Measurements from ENCODE around the gene RINL. TPM values are rescaled to one million over a fixed set of nuclear protein-coding genes. Genes with fewer than 3 reads are reported as not detected.
A peak's percentile ranks its signal among the peaks of the same experiment; 100 is the strongest.

The RINL gene
- total RNA-seq, 1 donor from 2014 or later, result 8.3 TPM

DNA sequence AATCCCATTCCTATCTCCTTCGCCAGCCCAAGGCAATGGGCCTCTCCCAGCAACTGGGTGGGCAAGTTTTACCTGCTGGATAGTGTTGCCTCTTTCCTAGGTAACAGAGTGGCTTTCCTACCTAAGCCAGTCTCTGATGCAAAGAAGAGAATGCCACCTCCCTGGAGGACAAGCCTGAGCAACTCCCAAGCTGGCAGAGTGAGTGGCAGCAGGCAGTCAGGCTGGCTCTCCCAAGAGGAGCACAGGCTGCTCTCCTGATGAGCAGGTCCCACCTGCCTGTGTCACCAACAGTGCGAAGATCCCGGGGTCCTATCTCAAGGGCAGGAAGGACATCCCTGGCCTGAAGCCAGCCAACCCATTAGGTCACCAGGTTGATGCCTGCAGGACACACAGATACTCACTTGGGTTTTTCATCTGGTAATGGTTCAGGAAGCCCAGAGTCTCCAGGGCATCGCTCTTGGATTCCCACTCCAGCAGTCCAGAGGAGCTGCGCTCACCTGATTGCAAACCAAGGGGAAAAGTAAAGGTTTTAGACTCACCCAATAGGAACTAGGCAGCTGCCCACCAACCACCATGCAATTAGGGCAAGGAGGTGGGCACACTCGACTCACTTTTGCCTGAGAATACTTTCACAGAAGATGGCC is 41.0 kb downstream of the RINL start:
- intact Hi-C loops (cut with DNase I), result no loop called here
- no peaks in the 10 kb centered on the region for H3K27me3 ChIP-seq (ENCODE audit: low read depth)
- H3K9me3 ChIP-seq, result no peaks in the 10 kb centered on the region
- peak overlapping the region; percentile 24 for H3K27ac ChIP-seq
- DNase-seq, result no peak
- TF ChIP-seq, protein P1, sequence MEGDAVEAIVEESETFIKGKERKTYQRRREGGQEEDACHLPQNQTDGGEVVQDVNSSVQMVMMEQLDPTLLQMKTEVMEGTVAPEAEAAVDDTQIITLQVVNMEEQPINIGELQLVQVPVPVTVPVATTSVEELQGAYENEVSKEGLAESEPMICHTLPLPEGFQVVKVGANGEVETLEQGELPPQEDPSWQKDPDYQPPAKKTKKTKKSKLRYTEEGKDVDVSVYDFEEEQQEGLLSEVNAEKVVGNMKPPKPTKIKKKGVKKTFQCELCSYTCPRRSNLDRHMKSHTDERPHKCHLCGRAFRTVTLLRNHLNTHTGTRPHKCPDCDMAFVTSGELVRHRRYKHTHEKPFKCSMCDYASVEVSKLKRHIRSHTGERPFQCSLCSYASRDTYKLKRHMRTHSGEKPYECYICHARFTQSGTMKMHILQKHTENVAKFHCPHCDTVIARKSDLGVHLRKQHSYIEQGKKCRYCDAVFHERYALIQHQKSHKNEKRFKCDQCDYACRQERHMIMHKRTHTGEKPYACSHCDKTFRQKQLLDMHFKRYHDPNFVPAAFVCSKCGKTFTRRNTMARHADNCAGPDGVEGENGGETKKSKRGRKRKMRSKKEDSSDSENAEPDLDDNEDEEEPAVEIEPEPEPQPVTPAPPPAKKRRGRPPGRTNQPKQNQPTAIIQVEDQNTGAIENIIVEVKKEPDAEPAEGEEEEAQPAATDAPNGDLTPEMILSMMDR (IDR thresholded peaks at IDR 0.05), result no peak
- H3K4me1 ChIP-seq, result peaks cover 40% of the 10 kb centered on the region
- H3K4me3 ChIP-seq, result no peak overlapping the region
- no peak for ATAC-seq
- H3K36me3 ChIP-seq, result peaks cover 70% of the 10 kb centered on the region

DNA sequence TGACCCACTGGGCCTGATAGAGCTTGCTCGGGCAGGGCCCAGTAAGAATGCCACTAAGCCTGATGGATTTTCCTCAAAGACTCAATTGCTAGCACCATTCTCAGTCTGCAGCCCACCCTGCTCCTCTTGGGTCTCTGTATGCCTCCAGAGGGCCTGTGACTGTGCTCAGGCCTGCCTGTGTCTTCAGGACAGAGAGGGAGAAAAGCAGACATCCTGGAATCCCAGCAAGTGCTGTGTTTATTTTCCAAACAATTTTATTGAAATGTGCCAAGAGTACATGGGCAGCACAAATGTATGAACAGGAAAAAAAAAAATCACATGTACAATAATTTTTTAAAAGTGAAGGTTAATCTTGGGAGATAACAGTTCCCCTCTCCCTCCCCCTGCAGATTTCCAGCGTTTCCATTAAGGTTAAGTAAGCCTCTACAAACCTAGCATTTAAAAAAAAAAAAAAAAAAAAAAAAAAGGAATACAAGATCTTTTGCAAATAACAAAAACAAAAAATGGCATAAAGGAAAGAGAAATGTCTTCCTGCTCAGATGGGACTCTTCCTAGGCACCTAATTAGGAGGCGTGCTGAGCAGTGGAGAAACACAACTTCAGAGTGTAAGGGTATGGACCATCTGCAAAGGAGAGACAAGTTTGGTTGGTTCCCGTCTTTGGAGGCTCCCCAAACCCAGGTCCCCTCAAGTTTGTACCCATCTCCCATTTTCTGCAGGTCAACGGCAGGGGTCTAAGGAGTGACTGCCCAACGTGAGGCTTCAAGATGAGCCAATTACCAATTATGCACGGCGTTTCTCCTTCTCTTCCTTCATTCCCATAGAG is 41.7 kb downstream of the RINL start:
- Histone ChIP-seq H3K36me3 (peaks cover 63% of the 10 kb centered on the region), H3K27me3 (ENCODE audit: low read depth) (no peaks in the 10 kb centered on the region), H3K4me3 (no peak overlapping the region), H3K9me3 (no peaks in the 10 kb centered on the region), H3K27ac (peak overlapping the region; percentile 27), H3K4me1 (peaks cover 36% of the 10 kb centered on the region)
- ATAC-seq, result no peak
- no peak for DNase-seq
- intact Hi-C loops (cut with DNase I), result no loop called here
- TF ChIP-seq, protein P1 (IDR thresholded peaks at IDR 0.05), result no peak

DNA sequence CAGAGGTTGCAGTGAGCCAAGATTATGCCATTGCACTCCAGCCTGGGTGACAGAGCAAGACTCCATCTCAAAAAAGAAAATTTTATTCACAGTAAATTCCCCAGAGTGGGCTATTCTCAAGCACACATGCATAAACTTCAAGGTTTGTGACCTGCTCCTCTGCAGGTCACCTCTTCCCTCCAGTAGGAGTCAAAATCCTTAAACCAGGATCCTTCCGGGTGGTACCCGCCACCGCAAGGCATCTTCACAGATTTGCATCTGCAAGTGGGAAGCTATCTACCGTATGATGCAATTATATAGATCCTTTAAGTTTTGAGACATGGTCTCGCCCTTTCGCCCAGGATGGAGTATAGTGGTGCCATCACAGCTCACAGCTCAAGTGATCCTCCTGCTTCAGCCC is 43.5 kb downstream of the RINL start:
- ATAC-seq (no peak), DNase-seq (no peak)
- Histone ChIP-seq H3K27ac (no peak overlapping the region), H3K27me3 (ENCODE audit: low read depth) (no peaks in the 10 kb centered on the region), H3K4me1 (peaks cover 44% of the 10 kb centered on the region), H3K4me3 (no peak overlapping the region), H3K9me3 (no peaks in the 10 kb centered on the region), H3K36me3 (peaks cover 55% of the 10 kb centered on the region)
- TF ChIP-seq, protein P1 (IDR thresholded peaks at IDR 0.05), result no peak
- intact Hi-C loops (cut with DNase I), result no loop called here

DNA sequence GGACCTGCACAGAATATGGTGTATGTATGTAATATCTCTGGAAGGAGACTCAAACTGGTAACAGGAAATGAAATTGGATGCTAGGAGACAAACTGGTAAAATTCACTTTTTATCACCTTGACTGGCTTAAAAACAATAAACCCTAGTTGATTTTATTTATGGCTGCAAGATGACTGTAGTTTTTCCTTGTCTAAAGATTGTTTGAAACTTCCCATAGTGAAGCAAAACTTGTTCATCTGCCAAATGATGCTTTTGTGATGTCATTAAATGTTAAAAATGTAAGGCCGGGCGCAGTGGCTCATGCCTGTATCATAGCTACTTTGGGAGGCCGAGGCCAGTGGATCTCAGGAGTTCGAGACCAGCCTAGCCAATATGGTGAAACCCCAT is 44.0 kb downstream of the RINL start:
- no peak overlapping the region for H3K27ac ChIP-seq
- H3K36me3 ChIP-seq, result peaks cover 55% of the 10 kb centered on the region
- TF ChIP-seq, protein P1 (IDR thresholded peaks at IDR 0.05), result no peak
- no peak for DNase-seq
- no peaks in the 10 kb centered on the region for H3K27me3 ChIP-seq (ENCODE audit: low read depth)
- H3K4me1 ChIP-seq, result peaks cover 46% of the 10 kb centered on the region
- no peak for ATAC-seq
- H3K9me3 ChIP-seq, result no peaks in the 10 kb centered on the region
- H3K4me3 ChIP-seq, result no peak overlapping the region
- intact Hi-C loops (cut with DNase I), result no loop called here

DNA sequence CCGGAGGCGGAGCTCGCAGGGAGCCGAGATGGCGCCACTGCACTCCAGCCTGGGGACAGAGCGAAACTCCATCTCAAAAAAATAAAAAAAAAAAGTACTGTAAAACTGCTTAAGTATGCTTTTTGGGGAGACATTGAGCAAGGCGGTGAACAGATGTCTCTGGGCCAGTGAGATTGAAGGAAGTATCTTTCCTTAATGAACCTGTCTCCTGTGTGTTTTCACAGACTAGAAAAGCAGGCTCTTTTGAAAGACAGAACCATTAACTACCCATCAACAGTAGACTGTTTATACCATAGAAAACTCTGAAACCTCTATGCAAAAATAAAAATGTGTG is 45.0 kb downstream of the RINL start:
- TF ChIP-seq, protein P1 (IDR thresholded peaks at IDR 0.05), result no peak
- ATAC-seq, result no peak
- Histone ChIP-seq H3K4me3 (no peak overlapping the region), H3K27me3 (ENCODE audit: low read depth) (no peaks in the 10 kb centered on the region), H3K27ac (peak overlapping the region; percentile 92), H3K9me3 (no peaks in the 10 kb centered on the region), H3K36me3 (peaks cover 55% of the 10 kb centered on the region), H3K4me1 (peaks cover 44% of the 10 kb centered on the region)
- intact Hi-C loops (cut with DNase I), result no loop called here
- DNase-seq, result no peak

Measured in lower lobe of right lung (tissue), 2 donors.